ENCODE data around the gene DDX10. TPM values are rescaled to one million over a fixed set of nuclear protein-coding genes. Genes with fewer than 3 reads are reported as not detected.

DDX10 gene
- polyA plus RNA-seq, 1 donor from 2014 or later, result 15.9 TPM

- Histone ChIP-seq H3K9me2 (ENCODE audit: insufficient read depth, low read length) (no peaks in the 10 kb centered on the region), H3F3A (ENCODE audit: insufficient read depth, low read length, poor library complexity, severe bottlenecking) (no peaks in the 10 kb centered on the region), H3K27me3 (ENCODE audit: insufficient read depth, low read depth, low read length) (no peaks in the 10 kb centered on the region), H3K36me3 (ENCODE audit: insufficient read depth, low read length) (no peaks in the 10 kb centered on the region), H3K9me3 (ENCODE audit: low read length) (no peaks in the 10 kb centered on the region), H2AFZ (ENCODE audit: low read depth, low read length) (no peak overlapping the region), H4K20me1 (ENCODE audit: insufficient read depth) (no peaks in the 10 kb centered on the region), H3K4me2 (ENCODE audit: low read length) (no peak overlapping the region), H3K27ac (ENCODE audit: low read length) (no peak overlapping the region), H3K79me2 (replicated peaks; ENCODE audit: insufficient read depth, low read length) (no peaks in the 10 kb centered on the region), H3K4me3 (ENCODE audit: low read length) (no peak overlapping the region), H3K9ac (ENCODE audit: low read length) (no peak overlapping the region)
- TF ChIP-seq RAD21 (conservative IDR thresholded peaks at IDR 0.05) (no peak), TAF1 (IDR thresholded peaks at IDR 0.05; ENCODE audit: low read depth) (no peak), MXI1 (conservative IDR thresholded peaks at IDR 0.05; ENCODE audit: poor library complexity, severe bottlenecking) (no peak), EP300 (conservative IDR thresholded peaks at IDR 0.05; ENCODE audit: poor library complexity, severe bottlenecking) (no peak), REST (IDR thresholded peaks at IDR 0.05; ENCODE audit: borderline replicate concordance) (no peak)
Observed at GRCh38 chr11:108797578-108798100, 132.8 kb downstream of the DDX10 start.

GRCh38 chr11:108802492-108802891, 137.6 kb downstream of the DDX10 start:
- Histone ChIP-seq H3K9ac (ENCODE audit: low read length) (no peak overlapping the region), H3K79me2 (replicated peaks; ENCODE audit: insufficient read depth, low read length) (no peaks in the 10 kb centered on the region), H3K4me3 (ENCODE audit: low read length) (no peak overlapping the region), H3K36me3 (ENCODE audit: insufficient read depth, low read length) (no peaks in the 10 kb centered on the region), H3K27ac (ENCODE audit: low read length) (no peak overlapping the region), H3K9me3 (ENCODE audit: low read length) (no peaks in the 10 kb centered on the region), H3K9me2 (ENCODE audit: insufficient read depth, low read length) (no peaks in the 10 kb centered on the region), H3K27me3 (ENCODE audit: insufficient read depth, low read depth, low read length) (no peaks in the 10 kb centered on the region), H4K20me1 (ENCODE audit: insufficient read depth) (no peaks in the 10 kb centered on the region), H3K4me2 (ENCODE audit: low read length) (no peak overlapping the region), H3F3A (ENCODE audit: insufficient read depth, low read length, poor library complexity, severe bottlenecking) (no peaks in the 10 kb centered on the region), H2AFZ (ENCODE audit: low read depth, low read length) (no peak overlapping the region)
- TF ChIP-seq MXI1 (conservative IDR thresholded peaks at IDR 0.05; ENCODE audit: poor library complexity, severe bottlenecking), result no peak
- no peak for TF ChIP-seq REST (IDR thresholded peaks at IDR 0.05; ENCODE audit: borderline replicate concordance)
- no peak for TF ChIP-seq RAD21 (conservative IDR thresholded peaks at IDR 0.05)
- no peak for TF ChIP-seq POLR2AphosphoS5 (IDR thresholded peaks at IDR 0.05)
- TF ChIP-seq EZH2 (IDR thresholded peaks at IDR 0.05; ENCODE audit: borderline replicate concordance, insufficient read depth, low read length, poor library complexity, severe bottlenecking), result no peak
- no peak for TF ChIP-seq TAF1 (IDR thresholded peaks at IDR 0.05; ENCODE audit: low read depth)
- TF ChIP-seq CTCF (IDR thresholded peaks at IDR 0.05; ENCODE audit: poor library complexity, severe bottlenecking), result no peak
- no peak for TF ChIP-seq SMC3 (conservative IDR thresholded peaks at IDR 0.05; ENCODE audit: poor library complexity)
- TF ChIP-seq EP300 (conservative IDR thresholded peaks at IDR 0.05; ENCODE audit: poor library complexity, severe bottlenecking), result no peak
